ENCODE results near the gene CCDC24. TPM values are rescaled to one million over a fixed set of nuclear protein-coding genes. Genes with fewer than 3 reads are reported as not detected.

The CCDC24 gene
- total and polyA plus RNA-seq, 2 donors (not counting 3 experiments of a cell fraction or from before 2014, with no cell fraction given), result 2.2 to 3.1 TPM

- no peaks in the 10 kb centered on the region for H3K36me3 ChIP-seq (ENCODE audit: control insufficient read depth in 2 of 2, extremely low read depth in 1 of 2, insufficient read depth in 2 of 2, low read length in 2 of 2)
- H3K9ac ChIP-seq (replicated peaks; ENCODE audit: extremely low read depth, insufficient read depth, low read length), result no peak overlapping the region
- intact Hi-C loops (cut with micrococcal nuclease), result no loop called here
- CTCF ChIA-PET, result interaction anchor here (1.0 to 1.7 kb wide), 6 partner anchors 9 to 33 kb away, joined by 3 to 9 read pairs (median 4); no protein-coding TSS in a partner anchor
- POLR2A ChIA-PET, result no interaction called here
- no peaks in the 10 kb centered on the region for H3K9me1 ChIP-seq (replicated peaks; ENCODE audit: control insufficient read depth, extremely low read depth, insufficient read depth, low read length)
- no peak overlapping the region for H3K27ac ChIP-seq (ENCODE audit: insufficient read depth, low read depth, low read length)
- TF ChIP-seq CTCF (IDR thresholded peaks at IDR 0.05; ENCODE audit: extremely low read depth in 1 of 2, insufficient read depth in 1 of 2, low read depth in 1 of 2, low read length in 2 of 2), result no peak
- no peak for TF ChIP-seq MAX (IDR thresholded peaks at IDR 0.05; ENCODE audit: insufficient read depth, insufficient read length)
- TF ChIP-seq GATA2 (IDR thresholded peaks at IDR 0.05; ENCODE audit: insufficient read depth, insufficient read length, low read depth, low read length), result no peak
- TF ChIP-seq JUN (IDR thresholded peaks at IDR 0.05; ENCODE audit: borderline replicate concordance, insufficient read depth, insufficient read length, low read depth), result no peak
- no peak for TF ChIP-seq POLR2A (IDR thresholded peaks at IDR 0.05; ENCODE audit: low read depth, low read length)
- no peak for TF ChIP-seq FOS (IDR thresholded peaks at IDR 0.05; ENCODE audit: borderline replicate concordance, insufficient read depth, low read length)
- TF ChIP-seq POLR2AphosphoS5 (IDR thresholded peaks at IDR 0.05; ENCODE audit: insufficient read depth, low read depth, low read length), result no peak
- TF ChIP-seq EZH2 (IDR thresholded peaks at IDR 0.05; ENCODE audit: borderline replicate concordance, low read depth, low read length, severe bottlenecking), result no peak
- TF ChIP-seq MYC (IDR thresholded peaks at IDR 0.05; ENCODE audit: low read depth, low read length), result no peak
- no peak overlapping the region for H2AFZ ChIP-seq (ENCODE audit: low read depth, low read length)
- no peaks in the 10 kb centered on the region for H3K4me1 ChIP-seq (ENCODE audit: control insufficient read depth, extremely low read depth, insufficient read depth, low read length)
- no peak for FAIRE-seq
- no peak overlapping the region for H3K4me3 ChIP-seq (replicated peaks in 1 of 3; ENCODE audit: insufficient read depth in 1 of 3, low read depth in 1 of 3, low read length in 3 of 3)
- DNase-seq (ENCODE audit: low read depth, low spot score), result no peak
- no peak overlapping the region for H3K4me2 ChIP-seq (ENCODE audit: insufficient read depth, low read length)
- H4K20me1 ChIP-seq (replicated peaks; ENCODE audit: control insufficient read depth, extremely low read depth, insufficient read depth, low read length), result no peaks in the 10 kb centered on the region
- H3K9me3 ChIP-seq (replicated peaks; ENCODE audit: control insufficient read depth, insufficient read depth, low read length), result no peaks in the 10 kb centered on the region
- H3K79me2 ChIP-seq (ENCODE audit: control insufficient read depth, insufficient read depth, low read length), result no peaks in the 10 kb centered on the region
- H3K27me3 ChIP-seq (ENCODE audit: control insufficient read depth in 2 of 2, insufficient read depth in 2 of 2, low read length in 2 of 2), result peaks cover 0 to 4% of the 10 kb centered on the region in 2 experiments
- dilution Hi-C loops (cut with MboI; ENCODE audit: extremely low pct_ligation_motif_present, low sequenced_read_pairs), result no loop called here
- no TSS peak for BruUV-seq (replicated peaks)
Measured at GRCh38 chr1:44014365-44015104, 23.1 kb downstream of the CCDC24 start.

All from endothelial cell of umbilical vein (primary cell).